NCI-H446 treated with DMSO at 0.1 percent for 48 hours (cell line): ENCODE measurements around the gene RERE.
A peak's percentile ranks its signal among the peaks of the same experiment; 100 is the strongest.

Source experiments
- DNase-seq: peaks from one replicate; lab custom pipeline; 2025; lab: John Stamatoyannopoulos, UW

RERE gene

GRCh38 chr1:8423692-8424538 lies 393.5 kb downstream of the RERE start:
- no peak for DNase-seq

DNA sequence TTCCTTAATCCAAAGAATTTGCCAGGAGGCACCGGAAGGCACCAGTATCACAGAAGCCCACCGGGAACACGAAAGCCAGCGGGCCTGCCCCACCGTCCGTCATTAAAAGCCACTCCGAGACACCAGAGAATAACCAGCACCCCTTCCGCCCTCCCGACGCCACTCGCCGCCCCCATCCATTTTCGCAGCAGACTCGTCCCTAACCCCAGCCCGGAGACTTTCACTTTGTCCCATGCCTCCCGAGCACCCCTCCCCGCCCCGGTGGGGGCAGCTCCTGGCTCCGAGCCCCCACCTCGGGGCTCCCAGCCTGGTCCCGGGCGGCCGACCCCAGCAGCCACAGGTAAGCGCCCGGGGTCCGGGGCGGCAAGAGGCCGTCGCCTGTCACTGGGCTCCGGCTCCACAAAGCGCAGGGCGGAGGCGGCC lies 394.2 kb downstream of the RERE start:
- DNase-seq: no peak

- no peak for DNase-seq
These were observed 394.8 kb downstream of the RERE start for GRCh38 chr1:8422510-8423268.

DNA sequence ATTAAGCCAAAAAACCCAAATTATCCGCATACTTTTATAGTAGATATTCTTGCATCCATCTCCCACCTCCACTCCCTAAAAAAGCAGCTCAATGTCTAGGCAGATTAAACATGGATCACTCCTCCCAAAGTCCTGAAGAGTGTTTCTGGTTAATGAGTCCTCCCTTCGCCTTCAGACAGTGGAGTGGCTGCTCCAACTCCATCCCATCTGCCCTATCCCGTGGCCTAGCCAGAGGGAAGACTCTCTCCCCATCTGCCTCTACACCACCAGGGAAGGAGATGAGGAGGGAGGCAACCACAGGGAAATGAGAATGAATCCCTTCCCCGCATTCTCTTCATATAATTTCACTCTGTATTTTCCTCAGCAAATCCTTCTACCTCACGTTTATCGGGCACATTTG lies 395.7 kb downstream of the RERE start:
- DNase-seq: no peak

GRCh38 chr1:8420318-8420717 lies 397.1 kb downstream of the RERE start:
- no peak for DNase-seq

GRCh38 chr1:8419861-8420260 lies 397.6 kb downstream of the RERE start:
- DNase-seq: no peak

DNA sequence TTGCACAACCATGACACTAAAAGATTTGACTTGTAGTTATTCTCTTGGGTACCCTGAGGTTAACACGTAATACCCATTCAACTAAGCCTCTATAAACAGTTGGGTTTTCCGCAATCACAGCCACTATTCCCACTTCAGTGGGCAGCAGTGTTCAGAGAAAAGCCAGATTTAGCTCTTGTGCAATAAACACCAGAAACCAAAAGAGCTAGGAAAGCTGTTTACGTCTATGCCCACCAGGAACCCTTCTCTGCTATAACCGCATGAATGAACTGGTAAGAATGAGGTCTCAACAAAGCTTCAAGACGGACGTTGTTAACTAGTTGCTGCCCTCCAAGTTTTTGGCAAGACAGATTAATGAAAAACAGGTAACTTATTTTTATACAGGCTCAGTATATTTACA lies 398.3 kb downstream of the RERE start:
- no peak for DNase-seq

GRCh38 chr1:8418301-8418700 lies 399.1 kb downstream of the RERE start:
- DNase-seq: no peak

DNA sequence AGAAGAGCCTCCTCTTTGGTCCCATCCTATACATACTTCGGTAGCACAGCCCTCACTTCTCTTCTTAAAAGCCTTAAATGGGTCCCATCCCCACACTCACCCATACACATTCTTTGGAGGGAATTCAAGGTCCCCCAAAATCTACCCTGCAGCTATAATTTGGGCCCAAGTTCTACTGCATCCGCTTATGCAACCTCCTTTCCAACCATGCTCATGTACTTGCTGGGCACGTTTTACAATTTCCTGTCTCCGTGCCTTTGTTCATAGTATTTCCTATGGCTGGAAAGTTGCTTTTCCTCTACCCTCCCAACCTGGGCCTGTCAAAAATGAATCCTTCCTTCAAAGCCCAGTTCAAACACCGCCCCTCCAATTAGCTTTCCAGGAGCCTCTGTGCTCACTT lies 399.8 kb downstream of the RERE start:
- no peak for DNase-seq

- no peak for DNase-seq
These were observed 400.6 kb downstream of the RERE start for GRCh38 chr1:8416881-8417280.

DNA sequence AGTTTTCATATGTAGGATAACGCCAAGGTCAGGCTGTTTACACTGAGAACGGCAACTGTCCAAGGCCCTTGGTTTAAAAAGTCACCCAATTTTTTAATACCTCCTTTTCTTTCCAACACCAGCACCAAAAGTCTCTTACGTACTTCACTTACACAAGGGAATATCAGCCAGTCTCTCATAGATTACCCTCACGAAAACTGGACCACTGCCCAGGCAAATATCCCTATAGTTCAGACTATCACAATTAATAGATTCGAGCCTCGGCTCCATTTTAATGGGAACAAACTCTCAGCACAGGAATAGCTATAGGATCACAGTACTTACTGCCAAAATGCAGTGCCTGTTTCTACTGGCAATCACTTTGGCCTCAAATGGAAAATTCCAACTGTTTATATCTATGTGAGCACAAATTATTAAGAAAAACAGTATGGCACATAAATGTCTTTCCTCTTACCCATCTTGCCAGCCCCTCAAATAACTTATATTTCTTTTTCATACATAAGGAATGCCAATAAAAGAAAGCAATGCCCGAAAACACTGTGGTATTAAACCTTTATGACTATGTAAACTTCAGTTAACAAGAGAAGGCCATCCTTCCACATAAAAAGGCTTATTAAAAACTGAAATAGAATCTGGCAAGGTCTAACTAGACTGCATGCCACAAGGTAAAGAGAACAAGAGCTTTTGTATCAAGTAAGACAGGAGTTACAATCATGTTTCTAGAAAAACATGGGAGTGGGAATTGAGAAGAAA lies 401.7 kb downstream of the RERE start:
- peak; percentile 52 for DNase-seq

DNA sequence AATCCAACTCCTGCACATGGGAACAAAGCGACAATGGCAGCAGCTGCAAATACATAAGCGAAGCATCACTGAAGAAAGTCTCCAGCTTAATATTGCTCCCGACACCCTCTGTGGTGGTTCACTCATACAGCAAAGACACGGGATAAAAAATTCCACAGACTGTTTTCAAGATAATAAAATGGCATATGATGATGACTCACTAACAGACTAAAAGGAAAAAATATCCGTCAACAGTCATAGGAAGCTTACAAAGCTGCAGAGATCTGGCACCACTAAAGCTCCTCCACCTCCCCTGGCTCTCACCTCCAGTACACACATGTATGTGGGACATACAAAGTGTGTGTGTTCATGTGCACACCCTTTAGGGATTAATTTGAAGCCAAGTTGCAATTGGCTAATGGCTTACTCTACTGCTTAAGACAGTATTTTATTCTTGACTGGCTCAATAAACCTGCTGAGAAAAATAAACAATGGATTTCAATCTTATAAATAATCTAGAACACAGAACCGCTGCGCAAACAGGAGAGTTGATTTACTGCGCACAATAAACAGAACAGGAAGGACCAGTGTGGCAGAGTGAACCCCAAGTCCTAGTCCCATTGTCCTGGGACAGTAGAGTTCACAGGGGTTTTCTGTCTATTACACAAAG lies 405.1 kb downstream of the RERE start:
- DNase-seq: no peak

GRCh38 chr1:8411803-8412182 lies 405.6 kb downstream of the RERE start:
- no peak for DNase-seq

DNA sequence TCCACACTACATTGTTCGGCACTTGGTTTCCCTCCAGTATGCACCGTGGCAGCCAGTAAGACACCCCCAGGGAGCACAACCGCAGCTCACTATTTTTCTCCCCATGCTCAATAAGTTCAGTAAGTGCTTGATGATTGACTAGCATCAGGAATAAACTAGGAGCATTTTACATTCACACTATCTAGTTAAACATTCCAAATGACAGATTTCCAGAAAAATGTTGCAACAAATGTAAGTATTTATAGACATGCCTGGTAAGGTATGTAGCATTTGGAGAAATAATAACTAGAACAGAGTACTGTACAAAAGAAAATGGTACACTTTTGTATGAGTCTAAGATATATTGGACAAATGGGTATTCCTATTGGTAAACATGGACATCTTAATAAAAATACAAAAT lies 406.6 kb downstream of the RERE start:
- DNase-seq: no peak

- DNase-seq: no peak
These were observed 407.8 kb downstream of the RERE start for GRCh38 chr1:8409606-8410005.

GRCh38 chr1:8409106-8409505 lies 408.3 kb downstream of the RERE start:
- no peak for DNase-seq

GRCh38 chr1:8408151-8408839 lies 409.1 kb downstream of the RERE start:
- DNase-seq: no peak

GRCh38 chr1:8407652-8408051 lies 409.8 kb downstream of the RERE start:
- no peak for DNase-seq

DNA sequence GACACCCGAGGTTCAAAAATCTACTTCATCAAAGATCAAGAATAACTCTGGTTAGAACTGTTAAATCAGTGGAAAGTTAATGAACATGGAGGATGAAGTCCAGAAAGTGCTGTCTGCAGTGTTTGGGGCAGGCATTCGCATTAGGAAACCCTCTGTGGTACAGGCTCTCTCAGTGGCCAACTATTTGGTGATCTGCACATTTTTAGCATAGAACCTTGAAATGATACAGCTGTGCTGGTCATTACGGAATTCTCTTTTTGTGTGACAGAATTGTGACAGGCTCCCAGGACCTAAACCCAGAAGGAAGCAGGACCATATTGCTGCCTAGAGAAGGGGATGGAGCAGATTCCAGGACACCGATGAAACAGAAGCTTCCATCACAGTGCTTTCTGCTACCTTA lies 410.5 kb downstream of the RERE start:
- DNase-seq: no peak

DNA sequence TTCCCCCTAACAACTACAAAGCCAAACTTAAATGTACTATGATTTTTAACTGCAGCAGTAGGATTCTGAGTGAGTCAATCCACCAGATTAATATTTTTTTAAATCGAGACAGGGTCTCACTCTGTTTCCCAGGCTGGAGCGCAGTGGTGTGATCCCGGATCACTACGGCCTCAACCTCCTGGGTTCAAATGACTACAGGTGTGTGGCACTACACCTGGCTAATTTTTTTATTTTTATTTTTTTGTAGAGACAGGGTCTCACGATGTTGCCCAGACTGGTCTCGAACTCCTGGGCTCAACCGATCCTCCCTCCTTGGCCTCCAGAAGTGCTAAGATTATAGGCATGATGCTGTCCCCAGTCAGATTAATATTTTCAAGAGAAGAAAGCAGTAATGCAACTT lies 411.4 kb downstream of the RERE start:
- DNase-seq: no peak
